HEK293 (cell line): ENCODE data around the gene OR5K4.

Experiments used
- CTCF ChIP-seq: fragments of 450-650 bp; formaldehyde crosslinking; IDR thresholded peaks from 2 replicates; pipeline ENCODE4 v1.5.1; 2016; ENCODE audit warnings: missing biosample characterization, missing genetic modification characterization
- ZBTB1 ChIP-seq: fragments of 450-650 bp; formaldehyde crosslinking; IDR thresholded peaks from 2 replicates; pipeline ENCODE4 v1.5.1; 2016; ENCODE audit warnings: missing biosample characterization, missing genetic modification characterization
- ZBTB26 ChIP-seq: fragments of 450-650 bp; formaldehyde crosslinking; optimal IDR thresholded peaks from 2 replicates; pipeline ENCODE3; 2016; ENCODE audit warnings: missing biosample characterization, mild to moderate bottlenecking, missing genetic modification characterization
- ZBTB48 ChIP-seq: fragments of 450-650 bp; formaldehyde crosslinking; IDR thresholded peaks from 2 replicates; pipeline ENCODE4 v1.5.1; 2016; ENCODE audit warnings: missing biosample characterization, missing genetic modification characterization
- ZBTB49 ChIP-seq: fragments of 450-650 bp; formaldehyde crosslinking; IDR thresholded peaks from 2 replicates; pipeline ENCODE4 v1.5.1; 2016; ENCODE audit warnings: missing biosample characterization, missing genetic modification characterization, low read depth
- ZNF148 ChIP-seq: fragments of 450-650 bp; formaldehyde crosslinking; IDR thresholded peaks from 2 replicates; pipeline ENCODE4 v1.5.0; 2017; ENCODE audit warnings: missing biosample characterization, missing genetic modification characterization, borderline replicate concordance
- ZNF211 ChIP-seq: fragments of 450-650 bp; formaldehyde crosslinking; IDR thresholded peaks from 2 replicates; pipeline ENCODE4 v1.5.1; 2016; ENCODE audit warnings: low read depth, missing biosample characterization, missing genetic modification characterization
- ZNF335 ChIP-seq: fragments of 450-650 bp; formaldehyde crosslinking; conservative IDR thresholded peaks from 2 replicates; pipeline ENCODE4 v1.5.1; 2016; ENCODE audit warnings: missing biosample characterization, missing genetic modification characterization
- ZNF398 ChIP-seq: fragments of 450-650 bp; formaldehyde crosslinking; IDR thresholded peaks from 2 replicates; pipeline ENCODE4 v1.5.1; 2017; ENCODE audit warnings: missing biosample characterization, missing genetic modification characterization
- ZNF416 ChIP-seq: fragments of 450-650 bp; formaldehyde crosslinking; IDR thresholded peaks from 2 replicates; pipeline ENCODE4 v1.5.1; 2016; ENCODE audit warnings: missing biosample characterization, missing genetic modification characterization
- ZNF600 ChIP-seq: fragments of 450-650 bp; formaldehyde crosslinking; IDR thresholded peaks from 2 replicates; pipeline ENCODE4 v1.5.1; 2016; ENCODE audit warnings: missing biosample characterization, missing genetic modification characterization
- ZNF768 ChIP-seq: fragments of 450-650 bp; formaldehyde crosslinking; IDR thresholded peaks from 2 replicates; pipeline ENCODE4 v1.5.1; 2018; ENCODE audit warnings: missing biosample characterization, mild to moderate bottlenecking, missing genetic modification characterization

DNA sequence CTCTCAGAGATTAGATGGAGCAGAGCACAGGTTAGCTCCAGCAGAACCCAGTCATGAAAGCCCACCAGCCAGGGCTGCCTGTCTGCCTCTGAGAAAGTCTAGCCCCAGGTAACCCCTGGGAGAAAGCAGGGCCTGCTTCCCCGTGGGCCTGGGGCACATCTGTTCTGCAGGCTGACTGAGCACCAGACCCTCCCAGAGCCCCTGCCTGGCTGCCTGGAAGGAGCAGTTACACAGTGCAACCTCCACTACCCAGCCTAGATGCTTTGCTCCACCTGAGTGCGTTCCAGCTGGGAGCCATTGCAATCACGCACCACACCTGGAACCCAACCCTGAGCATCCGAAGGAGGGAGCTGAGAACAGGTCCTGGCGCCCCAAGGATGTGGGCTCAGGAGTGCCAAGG lies 24.7 kb upstream of the OR5K4 start:
- TF ChIP-seq ZNF211 (no peak), CTCF (tag by site-specific recombination) (no peak), ZNF600 (tag by site-specific recombination) (no peak), ZNF768 (tag by site-specific recombination) (no peak), ZNF335 (tag by site-specific recombination) (no peak), ZNF398 (tag by site-specific recombination) (no peak), ZBTB26 (tag by site-specific recombination) (no peak), ZBTB48 (tag by site-specific recombination) (no peak), ZNF148 (tag by site-specific recombination) (no peak), ZBTB1 (tag by site-specific recombination) (no peak), ZBTB49 (tag by site-specific recombination) (no peak), ZNF416 (tag by site-specific recombination) (no peak)
